Endothelial cell (in vitro differentiated cells): ENCODE data around the gene MYO7B. TPM values are rescaled to one million over a fixed set of nuclear protein-coding genes. Genes with fewer than 3 reads are reported as not detected.
A peak's percentile ranks its signal among the peaks of the same experiment; 100 is the strongest.

Experiments used
- DNase-seq: peaks from one replicate; pipeline ENCODE4 v3.0.0; 2021; ENCODE audit warnings: low spot score
- H3K27ac Mint-ChIP-seq: one replicate; pipeline ENCODE4 v1.8.0; 2021; ENCODE audit warnings: mixed read lengths, inconsistent platforms; ENCODE audit not compliant: unreplicated experiment
- H3K27me3 Mint-ChIP-seq: one replicate; pipeline ENCODE4 v1.8.0; 2021; ENCODE audit warnings: mild to moderate bottlenecking, moderate library complexity, mixed read lengths, inconsistent platforms; ENCODE audit not compliant: unreplicated experiment
- H3K36me3 Mint-ChIP-seq: one replicate; pipeline ENCODE4 v1.8.0; 2021; ENCODE audit warnings: mild to moderate bottlenecking, low read depth, mixed read lengths, inconsistent platforms; ENCODE audit not compliant: unreplicated experiment
- H3K4me1 Mint-ChIP-seq: one replicate; pipeline ENCODE4 v1.8.0; 2021; ENCODE audit warnings: mild to moderate bottlenecking, mixed read lengths, inconsistent platforms; ENCODE audit not compliant: unreplicated experiment
- H3K4me3 Mint-ChIP-seq: one replicate; pipeline ENCODE4 v1.8.0; 2021; ENCODE audit warnings: mild to moderate bottlenecking, mixed read lengths, inconsistent platforms; ENCODE audit not compliant: unreplicated experiment
- H3K9me3 Mint-ChIP-seq: one replicate; pipeline ENCODE4 v1.8.0; 2021; ENCODE audit warnings: mixed read lengths, inconsistent platforms; ENCODE audit not compliant: unreplicated experiment
- CTCF ChIP-seq: fragments of 200-600 bp; sonication (generic); IDR thresholded peaks from one replicate; pipeline ENCODE4 v1.5.0; 2021; ENCODE audit warnings: antibody characterized with exemption; ENCODE audit not compliant: unreplicated experiment
- total RNA-seq: library from RNA; stranded (reverse); fragmentation: NEBNext Ultra II Directional; extraction: Animal tissue kit (Norgen Biotek cat#: 25700); gene quantifications from one replicate; pipeline ENCODE4 v1.2.1, GENCODE V29; 2021; ENCODE audit not compliant: unreplicated experiment

The MYO7B gene
- total RNA-seq, 1 donor from 2014 or later, result 0.90 TPM

DNA sequence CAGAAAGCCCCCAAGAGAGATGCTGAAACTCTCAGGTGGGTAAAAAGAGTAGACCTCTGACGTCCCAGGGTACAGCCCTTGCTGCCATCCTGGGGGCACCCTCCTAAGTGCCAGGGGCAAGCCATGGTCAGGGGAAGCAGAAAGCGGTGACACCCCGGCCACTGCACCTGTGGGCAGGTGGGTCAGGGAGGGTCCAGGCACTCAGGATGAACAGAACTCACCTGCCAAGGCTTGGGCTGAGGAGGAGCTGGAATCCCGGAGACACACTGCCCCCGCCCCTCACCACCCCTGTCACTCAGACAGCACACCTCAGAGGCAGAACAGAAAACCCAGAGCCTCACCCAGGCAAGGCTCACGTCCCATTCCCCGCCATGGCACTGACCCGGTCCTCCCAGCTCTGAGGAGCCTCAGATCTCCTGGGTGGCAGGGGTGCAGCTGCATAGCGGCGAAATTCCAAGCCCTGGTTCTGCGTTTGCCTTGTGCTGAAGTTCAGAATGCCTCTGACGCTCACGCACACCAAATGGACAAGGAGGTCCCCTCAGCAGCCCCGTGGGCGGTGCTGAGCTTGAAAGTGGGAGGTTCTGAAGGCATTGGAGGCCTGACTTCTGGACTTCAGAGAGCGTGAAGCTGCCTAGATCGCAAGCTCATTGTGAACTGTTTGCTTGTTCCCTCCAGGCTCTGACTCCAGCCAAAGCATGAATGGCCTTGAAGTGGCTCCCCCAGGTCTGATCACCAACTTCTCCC is 114.7 kb downstream of the MYO7B start:
- H3K9me3 Mint-ChIP-seq, result no peaks in the 10 kb centered on the region
- peak; percentile 57 for TF ChIP-seq CTCF
- no peak overlapping the region for H3K4me3 Mint-ChIP-seq

DNA sequence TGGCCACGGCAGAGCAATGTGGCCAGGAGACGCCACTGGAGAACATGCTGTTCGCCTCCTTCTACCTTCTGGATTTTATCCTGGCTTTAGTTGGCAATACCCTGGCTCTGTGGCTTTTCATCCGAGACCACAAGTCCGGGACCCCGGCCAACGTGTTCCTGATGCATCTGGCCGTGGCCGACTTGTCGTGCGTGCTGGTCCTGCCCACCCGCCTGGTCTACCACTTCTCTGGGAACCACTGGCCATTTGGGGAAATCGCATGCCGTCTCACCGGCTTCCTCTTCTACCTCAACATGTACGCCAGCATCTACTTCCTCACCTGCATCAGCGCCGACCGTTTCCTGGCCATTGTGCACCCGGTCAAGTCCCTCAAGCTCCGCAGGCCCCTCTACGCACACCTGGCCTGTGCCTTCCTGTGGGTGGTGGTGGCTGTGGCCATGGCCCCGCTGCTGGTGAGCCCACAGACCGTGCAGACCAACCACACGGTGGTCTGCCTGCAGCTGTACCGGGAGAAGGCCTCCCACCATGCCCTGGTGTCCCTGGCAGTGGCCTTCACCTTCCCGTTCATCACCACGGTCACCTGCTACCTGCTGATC is 115.4 kb downstream of the MYO7B start:
- Mint-ChIP-seq H3K4me3 (peak overlapping the region; percentile 42), H3K27ac (no peak overlapping the region), H3K36me3 (no peaks in the 10 kb centered on the region), H3K9me3 (no peaks in the 10 kb centered on the region), H3K27me3 (peaks cover 20% of the 10 kb centered on the region), H3K4me1 (peaks cover 13% of the 10 kb centered on the region)
- no peak for DNase-seq
- no peak for TF ChIP-seq CTCF

More for the DNA sequence above, 114.7 kb downstream of the MYO7B start:
- Mint-ChIP-seq H3K27ac (no peak overlapping the region), H3K4me1 (peaks cover 14% of the 10 kb centered on the region), H3K27me3 (peaks cover 19% of the 10 kb centered on the region), H3K36me3 (peaks cover under 1% of the 10 kb centered on the region)
- no peak for DNase-seq

GRCh38 chr2:127651381-127651809 is 115.9 kb downstream of the MYO7B start:
- Mint-ChIP-seq H3K36me3 (no peaks in the 10 kb centered on the region), H3K27ac (no peak overlapping the region), H3K27me3 (peaks cover 23% of the 10 kb centered on the region), H3K9me3 (no peaks in the 10 kb centered on the region), H3K4me1 (peaks cover 13% of the 10 kb centered on the region), H3K4me3 (peak overlapping the region; percentile 42)
- no peak for TF ChIP-seq CTCF
- no peak for DNase-seq

DNA sequence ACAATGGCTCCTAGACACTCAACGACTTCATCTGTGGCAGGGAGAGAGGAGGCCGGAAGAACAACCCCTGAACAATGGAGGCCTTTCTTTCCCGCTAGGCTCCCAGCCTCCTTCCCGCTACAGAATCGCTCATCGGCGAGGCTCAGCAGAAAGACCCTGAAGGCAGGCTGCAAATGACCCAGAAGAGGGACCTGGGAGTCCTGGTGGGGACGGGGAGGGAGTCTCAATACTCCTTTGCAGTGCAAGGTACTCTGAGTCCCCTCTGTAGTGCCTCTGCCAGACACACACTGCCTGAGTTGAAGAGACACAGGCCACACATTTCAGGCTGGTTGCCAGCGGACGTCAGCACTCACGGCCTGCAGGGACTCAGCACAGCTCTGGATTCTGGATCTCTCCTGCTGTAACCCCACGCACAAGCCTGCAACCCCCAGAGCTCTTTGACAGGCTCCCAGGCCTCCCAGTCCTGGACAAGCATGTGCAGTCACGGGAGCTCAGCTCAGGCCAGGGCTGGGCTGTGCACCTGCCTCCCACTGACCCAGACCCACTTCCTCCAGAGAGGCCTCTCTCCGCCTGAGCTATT is 116.6 kb downstream of the MYO7B start:
- DNase-seq, result no peak
- Mint-ChIP-seq H3K4me3 (no peak overlapping the region), H3K27ac (no peak overlapping the region), H3K4me1 (peaks cover 10% of the 10 kb centered on the region), H3K9me3 (no peaks in the 10 kb centered on the region), H3K36me3 (no peaks in the 10 kb centered on the region), H3K27me3 (peaks cover 23% of the 10 kb centered on the region)
- TF ChIP-seq CTCF, result no peak

DNA sequence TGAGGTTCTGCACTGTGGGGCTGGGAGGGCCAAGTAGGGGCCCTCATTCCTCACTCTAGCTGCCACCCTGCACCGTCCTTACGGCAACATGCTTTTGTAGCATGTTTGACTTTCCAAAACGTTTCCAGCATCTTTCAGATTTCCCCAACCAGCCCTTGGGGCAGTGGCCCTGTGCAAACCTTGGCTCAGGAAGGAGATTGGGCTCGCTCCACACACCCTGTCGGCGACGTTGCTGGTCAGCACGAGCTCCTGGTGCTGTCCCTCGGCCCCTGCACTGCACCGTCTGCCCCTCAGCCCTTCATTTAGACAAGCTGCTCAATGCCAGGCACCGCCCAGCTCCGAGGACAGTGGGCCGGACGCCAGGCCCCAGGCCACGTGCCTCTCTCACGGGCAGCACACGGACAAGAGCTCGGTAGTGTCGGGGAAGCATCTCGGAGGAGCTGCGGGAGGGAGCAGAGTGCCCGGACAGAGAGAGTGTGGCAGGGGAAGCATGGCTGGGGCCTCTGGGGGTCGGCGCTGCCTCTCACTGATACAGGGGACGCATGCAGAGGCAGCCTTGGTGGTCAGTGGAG is 117.4 kb downstream of the MYO7B start:
- H3K27ac Mint-ChIP-seq, result no peak overlapping the region

More for the DNA sequence above, 117.4 kb downstream of the MYO7B start:
- Mint-ChIP-seq H3K36me3 (no peaks in the 10 kb centered on the region), H3K4me1 (peaks cover 10% of the 10 kb centered on the region), H3K4me3 (no peak overlapping the region), H3K27me3 (peaks cover 20% of the 10 kb centered on the region), H3K9me3 (no peaks in the 10 kb centered on the region)
- DNase-seq, result no peak
- TF ChIP-seq CTCF, result no peak
